Psoas muscle (tissue), 8 donors: Measurements from ENCODE around the gene PPP1R3E. TPM values are rescaled to one million over a fixed set of nuclear protein-coding genes. Genes with fewer than 3 reads are reported as not detected.

Experiments
- ATAC-seq, 4 donors: fragments of 200-7000 bp; cut with Tn5 transposase; one replicate each; pipeline ENCODE4 v1.9.1; 2020; ENCODE audit warnings: moderate library complexity in 3 of 4, mild to moderate bottlenecking in 2 of 4
- DNase-seq, 2 donors: peaks; one replicate each; pipeline ENCODE4 v3.0.0-alpha.2; 2020
- H3K27ac ChIP-seq: fragments of 200-600 bp; one replicate; pipeline ENCODE4 v1.8.0; 2022
- H3K27me3 ChIP-seq, 3 donors: fragments of 200-600 bp in 1 of 3; one replicate each; pipeline versions ENCODE4 v1.6.1 to v1.8.0; 2013 to 2022; ENCODE audit warnings: low read length in 2 of 3, mild to moderate bottlenecking in 2 of 3, moderate library complexity in 1 of 3; ENCODE audit not compliant: insufficient read depth in 3 of 3
- H3K36me3 ChIP-seq, 2 donors: fragments of 200-600 bp in 1 of 2; one replicate each; pipeline versions ENCODE4 v1.6.1 to v1.8.0; 2013 to 2022; ENCODE audit warnings: low read depth in 1 of 2, mild to moderate bottlenecking in 1 of 2, moderate library complexity in 1 of 2; ENCODE audit not compliant: insufficient read depth in 1 of 2
- H3K4me1 ChIP-seq: fragments of 200-600 bp; one replicate; pipeline ENCODE4 v1.8.0; 2022
- H3K4me3 ChIP-seq: fragments of 200-600 bp; one replicate; pipeline ENCODE4 v1.8.0; 2022; ENCODE audit warnings: mild to moderate bottlenecking
- H3K9me3 ChIP-seq: fragments of 200-600 bp; one replicate; pipeline ENCODE4 v1.8.0; 2022
- CTCF ChIP-seq: fragments of 200-600 bp; IDR thresholded peaks from one replicate; pipeline ENCODE4 v1.8.0; 2022; ENCODE audit warnings: antibody characterized with exemption
- WGBS, 3 donors: extraction: QIAGEN DNeasy Blood & Tissue Kit; methylation state at CpG; one replicate each; pipeline versions ENCODE4 v1.1.6 to v1.1.7; 2013; 5-methylcytosine and 5-hydroxymethylcytosine counted together
- intact Hi-C, 2 donors: fragments of 100-400 bp; cut with DNase I; formaldehyde crosslinking; loops; one replicate each; pipeline versions ENCODE4 v1.11.0 to v1.14.2; 2022
- polyA plus RNA-seq, 3 donors: library from polyadenylated mRNA; stranded (reverse); fragments of 200-250 nt; gene quantifications; one replicate each; pipeline ENCODE4 v1.2.3, GENCODE V29; 2013
- total RNA-seq, 4 donors: library from RNA; stranded (reverse); fragmentation: NEBNext Ultra II Directional in 2 of 4; extraction: Animal tissue kit (Norgen Biotek cat#: 25700) in 2 of 4; gene quantifications; one replicate each; pipeline versions ENCODE4 v1.2.1 to v1.2.4, GENCODE V29; 2021 to 2023
- donor health status: healthy with polysubstance abuse.
- donor health status: DM: no; HTN: no; CAD: no; lungs with moderate emphysema.
- donor health status: Bipolar disorder and iron deficiency.
- donor health status: healthy.
- donor health status: DM: yes; HTN: yes; CAD: no.
- donor health status: DM: no; HTN: no; CAD: no.
- donor health status: DM: no; HTN: no; CAD: no.
- donor health status: DM: yes; HTN: yes; CAD: no.

Gene PPP1R3E
- total and polyA plus RNA-seq, 7 donors: 5.6 to 23.1 (median 9.9) TPM

- Histone ChIP-seq H3K36me3 (no peaks in the 10 kb centered on the region), H3K27me3 (peaks cover 0 to 5% (median 4%) of the 10 kb centered on the region in 3 donors), H3K4me1 (no peaks in the 10 kb centered on the region), H3K9me3 (no peaks in the 10 kb centered on the region), H3K27ac (no peak overlapping the region), H3K4me3 (no peak overlapping the region)
- intact Hi-C loops: no loop called here
- no peak for ATAC-seq
- 56 to 61% (median 59%) methylated on average over 4 of the region's 4 CpGs for WGBS, 3 donors
- no peak for DNase-seq
- no peak for TF ChIP-seq CTCF
These were observed 50.0 kb downstream of the PPP1R3E start for GRCh38 chr14:23252420-23253333.

- DNase-seq (no peak), ATAC-seq (no peak)
- H3K4me3 ChIP-seq: no peak overlapping the region
- no peaks in the 10 kb centered on the region for H3K36me3 ChIP-seq
- H3K9me3 ChIP-seq: no peaks in the 10 kb centered on the region
- intact Hi-C loops: no loop called here
- no peak overlapping the region for H3K27ac ChIP-seq
- WGBS, 3 donors: 41 to 49% (median 47%) methylated on average over 3 of the region's 3 CpGs
- TF ChIP-seq CTCF: no peak
- no peaks in the 10 kb centered on the region for H3K4me1 ChIP-seq
- peaks cover 0 to 5% (median 4%) of the 10 kb centered on the region in 3 donors for H3K27me3 ChIP-seq
These were observed 50.7 kb downstream of the PPP1R3E start for GRCh38 chr14:23252006-23252405.

- Histone ChIP-seq H3K4me1 (no peaks in the 10 kb centered on the region), H3K27me3 (peaks cover 0 to 5% (median 4%) of the 10 kb centered on the region in 3 donors), H3K4me3 (no peak overlapping the region), H3K36me3 (no peaks in the 10 kb centered on the region), H3K27ac (no peak overlapping the region), H3K9me3 (no peaks in the 10 kb centered on the region)
- ATAC-seq (no peak), DNase-seq (no peak)
- no peak for TF ChIP-seq CTCF
- 71 to 78% (median 75%) methylated on average over 6 of the region's 6 CpGs for WGBS, 3 donors
- intact Hi-C loops: no loop called here
These were observed 52.8 kb downstream of the PPP1R3E start for GRCh38 chr14:23249824-23250223.

GRCh38 chr14:23248601-23249000 is 54.1 kb downstream of the PPP1R3E start:
- no peak for TF ChIP-seq CTCF
- peaks cover 0 to 5% (median 4%) of the 10 kb centered on the region in 3 donors for H3K27me3 ChIP-seq
- no peak overlapping the region for H3K27ac ChIP-seq
- no peaks in the 10 kb centered on the region for H3K9me3 ChIP-seq
- no peaks in the 10 kb centered on the region for H3K36me3 ChIP-seq
- DNase-seq: no peak
- intact Hi-C loops: no loop called here
- WGBS, 3 donors: 85 to 88% (median 85%) methylated on average over 7 of the region's 7 CpGs
- H3K4me3 ChIP-seq: no peak overlapping the region
- no peak for ATAC-seq
- no peaks in the 10 kb centered on the region for H3K4me1 ChIP-seq

Other genes starting within 250 kb of the PPP1R3E start
- gene CDH24, start 245.3 kb downstream of the PPP1R3E start, total RNA-seq: under 1 TPM; 0.30 to 0.77 (median 0.32) TPM
- gene CDH24, start 245.3 kb downstream of the PPP1R3E start, polyA plus RNA-seq: under 1 TPM; 0.31 to 0.51 (median 0.35) TPM
- 10 to 100 TPM; 75.3 to 83.2 (median 82.2) TPM for gene ACIN1, start 207.7 kb downstream of the PPP1R3E start, total RNA-seq
- gene ACIN1, start 207.7 kb downstream of the PPP1R3E start, polyA plus RNA-seq: 10 to 100 TPM; 45.2 to 57.6 (median 53.5) TPM
- gene C14orf119, start 207.4 kb downstream of the PPP1R3E start, total RNA-seq: 10 to 100 TPM; 24.2 to 31.3 (median 27.0) TPM
- gene C14orf119, start 207.4 kb downstream of the PPP1R3E start, polyA plus RNA-seq: 10 to 100 TPM; 23.2 to 65.3 (median 47.1) TPM
- not detected for gene CIROP, start 197.9 kb downstream of the PPP1R3E start, total RNA-seq
- under 1 TPM in 1 of 3 donors, not detected in 2; 0.03 TPM for gene CIROP, start 197.9 kb downstream of the PPP1R3E start, polyA plus RNA-seq
- under 1 TPM in 2 of 4 donors, not detected in 2; 0.17 to 0.22 TPM for gene CEBPE, start 183.6 kb downstream of the PPP1R3E start, total RNA-seq
- under 1 TPM in 2 of 3 donors, not detected in 1; 0.03 to 0.19 TPM for gene CEBPE, start 183.6 kb downstream of the PPP1R3E start, polyA plus RNA-seq
- 10 to 100 TPM in 3 of 4 donors, 1 to 10 TPM in 1; 7.5 to 43.0 (median 24.1) TPM for gene SLC7A8, start 119.2 kb downstream of the PPP1R3E start, total RNA-seq
- 10 to 100 TPM; 10.4 to 72.6 (median 44.2) TPM for gene SLC7A8, start 119.2 kb downstream of the PPP1R3E start, polyA plus RNA-seq
- gene RNF212B, start 64.9 kb downstream of the PPP1R3E start, total RNA-seq: not detected
- not detected for gene RNF212B, start 64.9 kb downstream of the PPP1R3E start, polyA plus RNA-seq
- gene HOMEZ, start 16.7 kb downstream of the PPP1R3E start, total RNA-seq: 10 to 100 TPM in 2 of 4 donors, 1 to 10 TPM in 2; 6.3 to 13.4 (median 9.6) TPM
- gene HOMEZ, start 16.7 kb downstream of the PPP1R3E start, polyA plus RNA-seq: 1 to 10 TPM; 3.5 to 4.8 (median 4.5) TPM
- gene BCL2L2, start 4.0 kb upstream of the PPP1R3E start, total RNA-seq: 10 to 100 TPM; 17.8 to 30.2 (median 26.7) TPM
- gene BCL2L2, start 4.0 kb upstream of the PPP1R3E start, polyA plus RNA-seq: 10 to 100 TPM; 12.1 to 23.8 (median 20.6) TPM
- gene PABPN1, start 18.6 kb upstream of the PPP1R3E start, total RNA-seq: 10 to 100 TPM; 65.2 to 84.0 (median 79.6) TPM
- 100 to 1,000 TPM in 2 of 3 donors, 10 to 100 TPM in 1; 73.6 to 104 (median 102) TPM for gene PABPN1, start 18.6 kb upstream of the PPP1R3E start, polyA plus RNA-seq
- gene SLC22A17, start 50.0 kb upstream of the PPP1R3E start, total RNA-seq: 1 to 10 TPM in 3 of 4 donors, under 1 TPM in 1; 0.95 to 6.3 (median 1.8) TPM
- gene SLC22A17, start 50.0 kb upstream of the PPP1R3E start, polyA plus RNA-seq: 1 to 10 TPM; 1.1 to 1.4 (median 1.2) TPM
- 1 to 10 TPM in 3 of 4 donors, under 1 TPM in 1; 0.93 to 2.5 (median 1.4) TPM for gene EFS, start 62.3 kb upstream of the PPP1R3E start, total RNA-seq
- 1 to 10 TPM in 2 of 3 donors, under 1 TPM in 1; 0.98 to 1.1 (median 1.1) TPM for gene EFS, start 62.3 kb upstream of the PPP1R3E start, polyA plus RNA-seq
- not detected for gene IL25, start 70.0 kb upstream of the PPP1R3E start, total RNA-seq
- gene IL25, start 70.0 kb upstream of the PPP1R3E start, polyA plus RNA-seq: under 1 TPM in 1 of 3 donors, not detected in 2; 0.01 TPM
- not detected for gene CMTM5, start 74.2 kb upstream of the PPP1R3E start, total RNA-seq
- under 1 TPM; 0.20 to 0.63 (median 0.32) TPM for gene CMTM5, start 74.2 kb upstream of the PPP1R3E start, polyA plus RNA-seq
- 100 to 1,000 TPM in 3 of 4 donors, 10 to 100 TPM in 1; 44.1 to 532 (median 191) TPM for gene MYH6, start 105.4 kb upstream of the PPP1R3E start, total RNA-seq
- gene MYH6, start 105.4 kb upstream of the PPP1R3E start, polyA plus RNA-seq: 100 to 1,000 TPM in 1 of 3 donors, 10 to 100 TPM in 2; 50.3 to 143 (median 60.7) TPM
- over 10,000 TPM in 1 of 4 donors, 1,000 to 10,000 TPM in 3; 4,588 to 15,830 (median 8,724) TPM for gene MYH7, start 132.8 kb upstream of the PPP1R3E start, total RNA-seq
- 1,000 to 10,000 TPM; 1,035 to 2,043 (median 1,534) TPM for gene MYH7, start 132.8 kb upstream of the PPP1R3E start, polyA plus RNA-seq
- gene NGDN, start 166.8 kb upstream of the PPP1R3E start, total RNA-seq: 10 to 100 TPM; 20.3 to 49.9 (median 30.1) TPM
- 10 to 100 TPM; 60.7 to 91.1 (median 90.1) TPM for gene NGDN, start 166.8 kb upstream of the PPP1R3E start, polyA plus RNA-seq
- 1 to 10 TPM in 1 of 4 donors, under 1 TPM in 3; 0.39 to 2.9 (median 0.63) TPM for gene ZFHX2, start 248.9 kb upstream of the PPP1R3E start, total RNA-seq
- gene ZFHX2, start 248.9 kb upstream of the PPP1R3E start, polyA plus RNA-seq: under 1 TPM; 0.11 to 0.71 (median 0.69) TPM